ENCODE results near the gene KCNJ13.

GRCh38 chr2:232791518-232791917 lies 15.2 kb upstream of the KCNJ13 start:
- TF ChIP-seq CTCF (IDR thresholded peaks at IDR 0.05; ENCODE audit: insufficient read depth, low read length, poor library complexity, severe bottlenecking) (no peak), EZH2phosphoT487 (conservative IDR thresholded peaks at IDR 0.05; ENCODE audit: low read length) (no peak)

Data from SU-DHL-6 (cell line).